Left lung (tissue), 10 donors: ENCODE measurements around the gene ACSM3. TPM values are rescaled to one million over a fixed set of nuclear protein-coding genes. Genes with fewer than 3 reads are reported as not detected.

Experiments used
- ATAC-seq: fragments of 200-7000 bp; cut with Tn5 transposase; one replicate; pipeline ENCODE4 v1.9.1; 2020; ENCODE audit warnings: moderate library complexity
- DNase-seq, 4 donors: peaks; one replicate each; pipeline ENCODE4 v3.0.0-alpha.2; 2013 to 2020
- H3K27ac ChIP-seq, 2 donors: fragments of 200-600 bp; sonication (generic) in 1 of 2; one replicate each; pipeline versions ENCODE4 v1.5.0 to v1.8.0; 2020 to 2021
- H3K27me3 ChIP-seq, 2 donors: fragments of 200-600 bp; sonication (generic) in 1 of 2; one replicate each; pipeline versions ENCODE4 v1.5.0 to v1.8.0; 2020 to 2021
- H3K36me3 ChIP-seq, 2 donors: fragments of 200-600 bp; sonication (generic) in 1 of 2; one replicate each; pipeline versions ENCODE4 v1.5.0 to v1.8.0; 2020 to 2021
- H3K4me1 ChIP-seq, 2 donors: fragments of 200-600 bp; one replicate each; pipeline ENCODE4 v1.8.0; 2021
- H3K4me3 ChIP-seq, 2 donors: fragments of 200-600 bp; sonication (generic) in 1 of 2; one replicate each; pipeline versions ENCODE4 v1.5.0 to v1.8.0; 2020 to 2021; ENCODE audit warnings: mild to moderate bottlenecking in 1 of 2
- H3K9me3 ChIP-seq, 2 donors: fragments of 200-600 bp; sonication (generic) in 1 of 2; one replicate each; pipeline versions ENCODE4 v1.5.0 to v1.8.0; 2020 to 2021
- CTCF ChIP-seq, 2 donors: fragments of 200-600 bp; sonication (generic) in 1 of 2; IDR thresholded peaks; one replicate each; pipeline versions ENCODE4 v1.5.0 to v1.8.0; 2021; ENCODE audit warnings: antibody characterized with exemption in 2 of 2
- intact Hi-C, 2 donors: fragments of 100-400 bp; cut with DNase I; formaldehyde crosslinking; loops; one replicate each; pipeline versions ENCODE4 v1.11.2 to v1.14.2; 2022
- polyA plus RNA-seq, 6 donors: library from polyadenylated mRNA; unstranded; fragments of 120-200 nt; gene quantifications; one replicate each; pipeline ENCODE4 v1.2.1, GENCODE V29; 2013; ENCODE audit not compliant: insufficient read length in 6 of 6
- total RNA-seq, 2 donors: library from RNA; stranded (reverse); fragmentation: NEBNext Ultra II Directional; extraction: Animal tissue kit (Norgen Biotek cat#: 25700); gene quantifications; one replicate each; pipeline ENCODE4 v1.2.1, GENCODE V29; 2021
- donor health status: DM: no; HTN: yes; CAD: no.
- donor health status: DM: no; HTN: no; CAD: no.

The ACSM3 gene
- total and polyA plus RNA-seq, 8 donors: 15.7 to 75.9 (median 56.9) TPM

- Histone ChIP-seq H3K27ac (no peak overlapping the region), H3K4me1 (peaks cover 10 to 24% of the 10 kb centered on the region in 2 donors), H3K36me3 (no peaks in the 10 kb centered on the region), H3K4me3 (no peak overlapping the region), H3K27me3 (no peaks in the 10 kb centered on the region), H3K9me3 (no peaks in the 10 kb centered on the region)
- ATAC-seq (no peak), DNase-seq (no peak)
- intact Hi-C loops: loop anchor here in 1 of 2 donors (10.0 kb wide), 1 partner anchor 248 kb away; no protein-coding TSS in a partner anchor
- TF ChIP-seq CTCF (IDR thresholded peaks at IDR 0.05): no peak
Measured at GRCh38 chr16:20846551-20846950, 82.7 kb downstream of the ACSM3 start.

Other genes starting within 250 kb of the ACSM3 start
- gene ACSM2B, start 187.6 kb upstream of the ACSM3 start, total RNA-seq: not detected
- gene ACSM2B, start 187.6 kb upstream of the ACSM3 start, polyA plus RNA-seq: 1 to 10 TPM in 2 of 6 donors, under 1 TPM in 4; 0.58 to 1.8 (median 0.90) TPM
- gene ACSM1, start 66.3 kb upstream of the ACSM3 start, total RNA-seq: under 1 TPM; 0.21 to 0.82 TPM
- gene ACSM1, start 66.3 kb upstream of the ACSM3 start, polyA plus RNA-seq: 1 to 10 TPM in 4 of 6 donors, under 1 TPM in 2; 0.53 to 1.9 (median 1.2) TPM
- gene THUMPD1, start 22.2 kb upstream of the ACSM3 start, total RNA-seq: 10 to 100 TPM; 31.0 to 32.7 TPM
- gene THUMPD1, start 22.2 kb upstream of the ACSM3 start, polyA plus RNA-seq: 10 to 100 TPM; 71.0 to 87.8 (median 78.1) TPM
- 10 to 100 TPM; 16.3 to 19.4 TPM for gene ERI2, start 42.5 kb downstream of the ACSM3 start, total RNA-seq
- gene ERI2, start 42.5 kb downstream of the ACSM3 start, polyA plus RNA-seq: 10 to 100 TPM; 34.3 to 42.6 (median 35.2) TPM
- 1 to 10 TPM; 2.9 to 4.8 TPM for gene REXO5, start 42.5 kb downstream of the ACSM3 start, total RNA-seq
- 10 to 100 TPM in 5 of 6 donors, 1 to 10 TPM in 1; 9.0 to 16.3 (median 12.7) TPM for gene REXO5, start 42.5 kb downstream of the ACSM3 start, polyA plus RNA-seq
- gene DCUN1D3, start 136.3 kb downstream of the ACSM3 start, total RNA-seq: 10 to 100 TPM; 26.5 to 27.1 TPM
- 1 to 10 TPM; 8.5 to 10.0 (median 9.9) TPM for gene DCUN1D3, start 136.3 kb downstream of the ACSM3 start, polyA plus RNA-seq
- 10 to 100 TPM; 28.0 to 28.7 TPM for gene LYRM1, start 136.8 kb downstream of the ACSM3 start, total RNA-seq
- 10 to 100 TPM; 28.3 to 36.3 (median 30.2) TPM for gene LYRM1, start 136.8 kb downstream of the ACSM3 start, polyA plus RNA-seq